Thyroid gland (tissue), 4 donors: Measurements from ENCODE around the gene RORB. TPM values are rescaled to one million over a fixed set of nuclear protein-coding genes. Genes with fewer than 3 reads are reported as not detected.

Source experiments
- DNase-seq, 2 donors: peaks; one replicate each; pipeline ENCODE4 v3.0.0-alpha.2; 2019
- H3K27ac ChIP-seq, 3 donors: fragments of 200-600 bp; sonication (generic); 1 replicate in 2 of 3; 2 replicates in 1 of 3; pipeline ENCODE4 v1.5.1; 2016 to 2019; ENCODE audit warnings: mild to moderate bottlenecking in 1 of 3, moderate library complexity in 1 of 3
- H3K27me3 ChIP-seq: fragments of 200-600 bp; sonication (generic); one replicate; pipeline ENCODE4 v1.5.1; 2019
- H3K36me3 ChIP-seq, 2 donors: fragments of 200-600 bp; sonication (generic); one replicate each; pipeline ENCODE4 v1.5.1; 2016 to 2019
- H3K4me1 ChIP-seq, 2 donors: fragments of 200-600 bp; sonication (generic); one replicate each; pipeline ENCODE4 v1.5.1; 2017 to 2019
- H3K4me3 ChIP-seq, 3 donors: fragments of 200-600 bp; sonication (generic); replicated peaks in 1 of 3; 1 replicate in 2 of 3; 2 replicates in 1 of 3; pipeline ENCODE4 v1.5.1; 2016; ENCODE audit warnings: mild to moderate bottlenecking in 1 of 3
- H3K9me3 ChIP-seq: fragments of 200-600 bp; sonication (generic); one replicate; pipeline ENCODE4 v1.5.1; 2017
- POLR2A ChIP-seq, 2 donors: fragments of 450-650 bp; IDR thresholded peaks; one replicate each; pipeline ENCODE4 v1.6.1; 2017; ENCODE audit warnings: antibody characterized with exemption in 2 of 2, mild to moderate bottlenecking in 2 of 2, moderate library complexity in 1 of 2
- WGBS, 2 donors: methylation state at CpG; one replicate each; pipeline ENCODE4 v1.1.5; 2017; 5-methylcytosine and 5-hydroxymethylcytosine counted together
- intact Hi-C: fragments of 100-400 bp; cut with DNase I; formaldehyde crosslinking; loops from one replicate; pipeline ENCODE4 v1.15.1; 2023
- total RNA-seq, 4 donors: library from RNA; depleted of rRNA; stranded (reverse); fragments of >200 nt; gene quantifications; one replicate each; pipeline ENCODE4 v1.2.3, GENCODE V29; 2016
- TF ChIP-seq, protein P1 (sequence below), 6 experiments: fragments of 200-600 bp in 3 of 6; fragments of 450-650 bp in 3 of 6; sonication (generic) in 3 of 6; IDR thresholded peaks; one replicate each; pipeline ENCODE4 v1.5.1; 2016 to 2019; ENCODE audit warnings: antibody characterized with exemption in 6 of 6, mild to moderate bottlenecking in 2 of 6, inconsistent platforms in 1 of 6, moderate library complexity in 1 of 6

The RORB gene
- total RNA-seq, 4 donors from 2014 or later = 0.27 to 1.8 (median 1.3) TPM

DNA sequence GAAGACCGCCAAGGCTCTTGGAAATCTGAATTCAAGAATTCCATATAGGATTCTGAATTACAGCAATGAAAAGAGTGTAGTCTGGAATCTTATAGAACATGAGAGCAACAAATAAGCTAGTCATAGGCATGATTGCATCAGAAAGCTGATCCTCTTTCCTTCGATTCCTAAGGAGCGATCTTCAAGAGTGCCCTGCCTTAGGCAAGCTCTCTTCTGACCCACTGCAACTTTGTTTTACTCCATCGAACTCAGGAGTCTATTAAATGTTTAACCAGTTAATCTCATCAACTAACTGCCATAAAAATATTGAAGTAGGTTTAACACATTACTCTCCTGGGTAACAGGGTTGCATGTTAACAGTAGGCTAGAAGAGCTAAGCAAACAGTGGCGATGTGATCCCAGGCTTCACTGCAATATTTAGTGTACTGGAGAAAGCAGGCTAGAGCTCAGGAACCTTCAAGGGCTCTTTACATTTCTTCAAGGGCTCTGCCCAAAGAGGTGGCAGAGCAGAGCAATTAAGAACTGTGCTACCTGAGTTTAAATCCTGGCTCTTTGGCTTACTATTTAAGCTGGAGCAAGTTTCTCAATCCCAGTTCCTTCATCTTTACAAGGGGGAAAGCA is 146.3 kb downstream of the RORB start:
- intact Hi-C loops = no loop called here
- no peaks in the 10 kb centered on the region for H3K36me3 ChIP-seq
- peak; percentile 20 to 41 for DNase-seq
- TF ChIP-seq POLR2A (IDR thresholded peaks at IDR 0.05) = no peak
- TF ChIP-seq, protein P1, sequence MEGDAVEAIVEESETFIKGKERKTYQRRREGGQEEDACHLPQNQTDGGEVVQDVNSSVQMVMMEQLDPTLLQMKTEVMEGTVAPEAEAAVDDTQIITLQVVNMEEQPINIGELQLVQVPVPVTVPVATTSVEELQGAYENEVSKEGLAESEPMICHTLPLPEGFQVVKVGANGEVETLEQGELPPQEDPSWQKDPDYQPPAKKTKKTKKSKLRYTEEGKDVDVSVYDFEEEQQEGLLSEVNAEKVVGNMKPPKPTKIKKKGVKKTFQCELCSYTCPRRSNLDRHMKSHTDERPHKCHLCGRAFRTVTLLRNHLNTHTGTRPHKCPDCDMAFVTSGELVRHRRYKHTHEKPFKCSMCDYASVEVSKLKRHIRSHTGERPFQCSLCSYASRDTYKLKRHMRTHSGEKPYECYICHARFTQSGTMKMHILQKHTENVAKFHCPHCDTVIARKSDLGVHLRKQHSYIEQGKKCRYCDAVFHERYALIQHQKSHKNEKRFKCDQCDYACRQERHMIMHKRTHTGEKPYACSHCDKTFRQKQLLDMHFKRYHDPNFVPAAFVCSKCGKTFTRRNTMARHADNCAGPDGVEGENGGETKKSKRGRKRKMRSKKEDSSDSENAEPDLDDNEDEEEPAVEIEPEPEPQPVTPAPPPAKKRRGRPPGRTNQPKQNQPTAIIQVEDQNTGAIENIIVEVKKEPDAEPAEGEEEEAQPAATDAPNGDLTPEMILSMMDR (IDR thresholded peaks at IDR 0.05) = no peak
- WGBS, 2 donors = 35 to 52% methylated on average over 5 of the region's 5 CpGs
- no peak overlapping the region for H3K27ac ChIP-seq
- no peaks in the 10 kb centered on the region for H3K4me1 ChIP-seq
- no peaks in the 10 kb centered on the region for H3K9me3 ChIP-seq
- no peak overlapping the region for H3K4me3 ChIP-seq
- no peaks in the 10 kb centered on the region for H3K27me3 ChIP-seq

DNA sequence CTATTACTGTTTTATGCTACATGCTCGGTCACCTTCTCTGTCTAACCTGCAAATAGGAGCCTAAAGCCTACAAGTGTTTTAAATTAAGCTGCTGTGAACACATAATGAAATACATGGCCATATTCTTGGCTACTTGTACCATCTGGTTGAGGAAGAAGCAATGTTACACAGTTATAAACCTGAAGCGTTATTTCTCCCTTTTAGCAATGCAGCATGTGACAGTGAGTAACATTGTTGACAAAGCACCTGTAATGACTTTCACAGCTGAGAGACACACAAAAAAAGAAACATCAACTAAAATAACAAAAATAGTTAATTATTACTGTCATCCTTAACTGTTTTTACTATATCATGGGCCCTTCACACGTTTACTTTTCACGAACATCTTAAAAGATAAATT is 146.9 kb downstream of the RORB start:
- DNase-seq = no peak
- no peaks in the 10 kb centered on the region for H3K27me3 ChIP-seq
- 69 to 74% methylated on average over 4 of the region's 4 CpGs for WGBS, 2 donors

GRCh38 chr9:74645007-74645639 is 148.0 kb downstream of the RORB start:
- Histone ChIP-seq H3K9me3 (no peaks in the 10 kb centered on the region), H3K4me1 (no peaks in the 10 kb centered on the region), H3K27ac (no peak overlapping the region), H3K4me3 (no peak overlapping the region), H3K27me3 (no peaks in the 10 kb centered on the region), H3K36me3 (no peaks in the 10 kb centered on the region)
- intact Hi-C loops = no loop called here
- TF ChIP-seq, protein P1 (IDR thresholded peaks at IDR 0.05) = peak in 3 of 6 experiments; percentile 17 to 54 (median 38)
- TF ChIP-seq POLR2A (IDR thresholded peaks at IDR 0.05) = no peak
- 68 to 72% methylated on average over 3 of the region's 3 CpGs for WGBS, 2 donors
- no peak for DNase-seq

More for the DNA sequence above, 146.9 kb downstream of the RORB start:
- H3K4me1 ChIP-seq = no peaks in the 10 kb centered on the region
- no peaks in the 10 kb centered on the region for H3K36me3 ChIP-seq
- intact Hi-C loops = no loop called here
- H3K27ac ChIP-seq = no peak overlapping the region
- H3K4me3 ChIP-seq = no peak overlapping the region
- H3K9me3 ChIP-seq = no peaks in the 10 kb centered on the region
- TF ChIP-seq, protein P1 (IDR thresholded peaks at IDR 0.05) = no peak
- TF ChIP-seq POLR2A (IDR thresholded peaks at IDR 0.05) = no peak

DNA sequence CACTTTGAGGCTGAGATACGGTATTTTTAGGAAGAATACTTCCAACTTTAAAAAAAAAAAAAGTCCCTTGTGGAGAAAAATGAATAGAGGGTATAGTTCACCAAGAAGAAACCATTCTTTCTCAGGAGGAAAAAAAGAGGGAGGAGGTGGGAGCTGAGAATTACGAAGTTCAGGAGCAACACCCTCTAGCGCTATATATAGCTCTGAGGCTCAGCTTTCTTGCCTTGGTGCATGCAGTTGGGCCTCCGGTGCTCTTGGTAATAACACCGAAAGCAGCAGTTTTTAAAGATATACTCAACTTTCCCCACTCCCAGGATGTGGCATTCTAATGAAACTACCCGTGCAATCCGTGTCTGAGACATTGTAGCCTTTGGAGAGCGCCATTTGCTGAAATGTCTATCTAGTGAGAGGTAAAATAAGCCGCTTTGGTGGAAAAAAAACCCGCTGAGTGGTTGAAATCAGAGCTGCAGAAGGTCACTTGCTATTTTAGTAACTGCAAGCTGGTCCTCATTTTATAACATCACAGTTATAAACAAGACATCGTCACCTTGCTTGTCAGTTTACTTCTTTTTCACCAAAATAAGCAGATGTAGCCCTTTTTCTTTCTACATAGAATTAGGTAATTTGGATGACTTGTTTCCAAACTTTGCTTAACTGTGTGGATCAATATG is 156.4 kb downstream of the RORB start:
- no peak overlapping the region for H3K27ac ChIP-seq
- H3K27me3 ChIP-seq = no peaks in the 10 kb centered on the region
- no peak overlapping the region for H3K4me3 ChIP-seq
- intact Hi-C loops = no loop called here
- no peak for TF ChIP-seq POLR2A (IDR thresholded peaks at IDR 0.05)
- TF ChIP-seq, protein P1 (IDR thresholded peaks at IDR 0.05) = no peak
- no peaks in the 10 kb centered on the region for H3K9me3 ChIP-seq
- 62% methylated on average over 11 of the region's 11 CpGs for WGBS, 2 donors
- no peaks in the 10 kb centered on the region for H3K36me3 ChIP-seq
- no peak for DNase-seq
- H3K4me1 ChIP-seq = no peaks in the 10 kb centered on the region

DNA sequence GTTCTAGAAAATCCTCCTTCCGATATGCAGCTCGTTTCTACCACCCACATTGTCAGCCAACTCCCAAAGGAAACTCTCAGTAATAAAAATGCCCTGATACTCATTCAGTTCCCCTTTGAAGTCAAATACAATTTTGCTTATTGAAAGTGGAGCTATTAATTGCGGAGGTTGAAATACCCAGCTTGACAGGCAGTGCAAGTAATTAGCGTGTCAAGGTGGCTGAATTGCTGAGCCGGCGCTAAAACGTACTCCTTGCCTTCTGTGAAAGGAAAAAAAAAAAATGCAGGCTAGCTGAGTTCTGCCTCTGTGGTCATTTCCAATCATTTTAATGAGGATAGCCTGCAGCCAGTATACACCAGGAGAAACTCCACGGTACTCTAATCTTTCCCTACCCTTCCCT is 165.5 kb downstream of the RORB start:
- no peaks in the 10 kb centered on the region for H3K36me3 ChIP-seq
- 75 to 78% methylated on average over 8 of the region's 8 CpGs for WGBS, 2 donors

More for the DNA sequence above, 165.5 kb downstream of the RORB start:
- TF ChIP-seq, protein P1 (IDR thresholded peaks at IDR 0.05) = no peak
- TF ChIP-seq POLR2A (IDR thresholded peaks at IDR 0.05) = no peak
- no peak for DNase-seq
- H3K4me3 ChIP-seq = no peak overlapping the region
- no peaks in the 10 kb centered on the region for H3K4me1 ChIP-seq
- no peak overlapping the region for H3K27ac ChIP-seq
- no peaks in the 10 kb centered on the region for H3K9me3 ChIP-seq
- intact Hi-C loops = no loop called here
- no peaks in the 10 kb centered on the region for H3K27me3 ChIP-seq
